H9 (cell line): ENCODE data around the gene DYTN. TPM values are rescaled to one million over a fixed set of nuclear protein-coding genes. Genes with fewer than 3 reads are reported as not detected.

Experiments
- DNase-seq: peaks from one replicate; pipeline ENCODE4 v3.0.0-alpha.2; 2017
- H2AFZ ChIP-seq: one replicate; pipeline ENCODE4 v1.6.1; 2013; ENCODE audit warnings: mild to moderate bottlenecking, low read length, control low read depth, moderate library complexity
- H2AK5ac ChIP-seq: 2 replicates; pipeline ENCODE4 v1.6.1; 2013; ENCODE audit warnings: low read length, control low read depth, mixed read lengths; ENCODE audit not compliant: insufficient read length
- H2BK120ac ChIP-seq: one replicate; pipeline ENCODE4 v1.6.1; 2013; ENCODE audit warnings: low read depth, mild to moderate bottlenecking, low read length, control low read depth, inconsistent platforms; ENCODE audit not compliant: poor library complexity, severe bottlenecking
- H2BK12ac ChIP-seq: 2 replicates; pipeline ENCODE4 v1.6.1; 2013; ENCODE audit warnings: low read length, control low read depth, mixed read lengths, low read depth; ENCODE audit not compliant: insufficient read length
- H2BK15ac ChIP-seq: 2 replicates; pipeline ENCODE4 v1.6.1; 2013; ENCODE audit warnings: low read depth, low read length, control low read depth
- H2BK20ac ChIP-seq: one replicate; pipeline ENCODE4 v1.6.1; 2013; ENCODE audit warnings: low read depth, mild to moderate bottlenecking, low read length, control low read depth, inconsistent platforms; ENCODE audit not compliant: poor library complexity, severe bottlenecking
- H2BK5ac ChIP-seq: 2 replicates; pipeline ENCODE4 v1.6.1; 2013; ENCODE audit warnings: low read length, control low read depth, mixed read lengths; ENCODE audit not compliant: insufficient read length
- H3K14ac ChIP-seq: 2 replicates; pipeline ENCODE4 v1.6.1; 2013; ENCODE audit warnings: low read length, control low read depth; ENCODE audit not compliant: insufficient read depth
- H3K18ac ChIP-seq: 2 replicates; pipeline ENCODE4 v1.6.1; 2013; ENCODE audit warnings: low read depth, mild to moderate bottlenecking, mixed read lengths, low read length, control low read depth; ENCODE audit not compliant: insufficient read length
- H3K23ac ChIP-seq: 2 replicates; pipeline ENCODE4 v1.6.1; 2013; ENCODE audit warnings: low read length, control low read depth, mixed read lengths, low read depth; ENCODE audit not compliant: insufficient read length
- H3K23me2 ChIP-seq: 2 replicates; pipeline ENCODE4 v1.6.1; 2013; ENCODE audit warnings: low read depth, mild to moderate bottlenecking, mixed read lengths, low read length, control low read depth; ENCODE audit not compliant: insufficient read length, poor library complexity, severe bottlenecking
- H3K27ac ChIP-seq: 2 replicates; pipeline ENCODE4 v1.5.1; 2013; ENCODE audit warnings: low read length, control low read depth, mixed read lengths, low read depth; ENCODE audit not compliant: insufficient read length
- H3K27me3 ChIP-seq: 2 replicates; pipeline ENCODE4 v1.6.1; 2013; ENCODE audit warnings: low read length, control low read depth, inconsistent platforms; ENCODE audit not compliant: insufficient read depth
- H3K4ac ChIP-seq: 2 replicates; pipeline ENCODE4 v1.6.1; 2013; ENCODE audit warnings: low read depth, mild to moderate bottlenecking, control low read depth, inconsistent platforms, low read length, moderate library complexity
- H3K4me1 ChIP-seq: 2 replicates; pipeline ENCODE4 v1.6.1; 2013; ENCODE audit warnings: low read length, control low read depth, inconsistent platforms; ENCODE audit not compliant: insufficient read depth
- H3K4me2 ChIP-seq: 2 replicates; pipeline ENCODE4 v1.6.1; 2013; ENCODE audit warnings: low read length, control low read depth, mixed read lengths; ENCODE audit not compliant: insufficient read length, insufficient read depth
- H3K56ac ChIP-seq: 2 replicates; pipeline ENCODE4 v1.6.1; 2013; ENCODE audit warnings: low read depth, mild to moderate bottlenecking, mixed read lengths, low read length, control low read depth; ENCODE audit not compliant: insufficient read length
- H3K79me1 ChIP-seq: 2 replicates; pipeline ENCODE4 v1.6.1; 2013; ENCODE audit warnings: low read depth, mild to moderate bottlenecking, moderate library complexity, low read length, control low read depth, inconsistent platforms; ENCODE audit not compliant: insufficient read depth, poor library complexity, severe bottlenecking
- H3K79me2 ChIP-seq: 2 replicates; pipeline ENCODE4 v1.6.1; 2013; ENCODE audit warnings: low read length, control low read depth, inconsistent platforms; ENCODE audit not compliant: insufficient read depth
- H3K9ac ChIP-seq: 2 replicates; pipeline ENCODE4 v1.6.1; 2013; ENCODE audit warnings: low read length, control low read depth, mixed read lengths; ENCODE audit not compliant: insufficient read length; ENCODE audit errors: extremely low read depth
- H3K9me3 ChIP-seq: one replicate; pipeline ENCODE4 v1.6.1; 2013; ENCODE audit warnings: low read depth, low read length, inconsistent platforms; ENCODE audit not compliant: control insufficient read depth
- H3T11ph ChIP-seq: one replicate; pipeline ENCODE4 v1.6.1; 2013; ENCODE audit warnings: mild to moderate bottlenecking, low read length, control low read depth, inconsistent platforms
- H4K20me1 ChIP-seq: one replicate; pipeline ENCODE4 v1.6.1; 2013; ENCODE audit not compliant: control insufficient read depth, insufficient read length, insufficient read depth
- H4K5ac ChIP-seq: 2 replicates; pipeline ENCODE4 v1.6.1; 2013; ENCODE audit warnings: low read depth, mild to moderate bottlenecking, mixed read lengths, low read length, control low read depth; ENCODE audit not compliant: insufficient read length
- H4K8ac ChIP-seq: replicated peaks from 2 replicates; pipeline ENCODE4 v1.6.1; 2013; ENCODE audit warnings: low read length, control low read depth, mixed read lengths, low read depth; ENCODE audit not compliant: insufficient read length
- H4K91ac ChIP-seq: 2 replicates; pipeline ENCODE4 v1.6.1; 2013; ENCODE audit warnings: low read depth, mild to moderate bottlenecking, moderate library complexity, mixed read lengths, low read length, control low read depth; ENCODE audit not compliant: insufficient read length
- H3K27ac Mint-ChIP-seq, 3 experiments: 2 replicates in 2 of 3; 3 replicates in 1 of 3; pipeline ENCODE4 v1.8.0; 2020 to 2021; ENCODE audit warnings: mixed read lengths in 3 of 3, mild to moderate bottlenecking in 1 of 3, moderate library complexity in 1 of 3
- H3K27me3 Mint-ChIP-seq: 2 replicates; pipeline ENCODE4 v1.8.0; 2021; ENCODE audit warnings: low read depth, mild to moderate bottlenecking, moderate library complexity, mixed read lengths
- H3K36me3 Mint-ChIP-seq, 3 experiments: 2 replicates in 2 of 3; 3 replicates in 1 of 3; pipeline ENCODE4 v1.8.0; 2020 to 2021; ENCODE audit warnings: low read depth in 3 of 3, mixed read lengths in 3 of 3; ENCODE audit not compliant: insufficient read depth in 1 of 3
- H3K4me1 Mint-ChIP-seq, 2 experiments: 2 replicates each; pipeline ENCODE4 v1.8.0; 2020; ENCODE audit warnings: mixed read lengths in 2 of 2
- H3K4me3 Mint-ChIP-seq, 2 experiments: 2 replicates in 1 of 2; 3 replicates in 1 of 2; pipeline ENCODE4 v1.8.0; 2020 to 2021; ENCODE audit warnings: mild to moderate bottlenecking in 2 of 2, mixed read lengths in 2 of 2, moderate library complexity in 1 of 2
- H3K9me3 Mint-ChIP-seq, 2 experiments: 2 replicates in 1 of 2; 3 replicates in 1 of 2; pipeline ENCODE4 v1.8.0; 2020; ENCODE audit warnings: mild to moderate bottlenecking in 2 of 2, mixed read lengths in 2 of 2, moderate library complexity in 1 of 2
- WGBS: extraction: QIAGEN DNeasy Blood & Tissue Kit; methylation state at CpG from one replicate; pipeline ENCODE4 v1.1.7; 2013; ENCODE audit warnings: missing lambda C conversion rate, low lambda C conversion rate, mixed read lengths; ENCODE audit not compliant: insufficient read length; ENCODE audit errors: extremely low coverage; 5-methylcytosine and 5-hydroxymethylcytosine counted together
- total RNA-seq: library from RNA; stranded (reverse); gene quantifications from 2 replicates; pipeline ENCODE4 v1.2.1, GENCODE V29; 2021
- TF ChIP-seq, protein P1 (sequence below): fragments of 200-600 bp; sonication (generic); conservative IDR thresholded peaks from 3 replicates; pipeline ENCODE4 v1.8.0; 2021; ENCODE audit warnings: antibody characterized with exemption, mild to moderate bottlenecking

The DYTN gene
- total RNA-seq, 1 experiment from 2014 or later: not detected

DNA sequence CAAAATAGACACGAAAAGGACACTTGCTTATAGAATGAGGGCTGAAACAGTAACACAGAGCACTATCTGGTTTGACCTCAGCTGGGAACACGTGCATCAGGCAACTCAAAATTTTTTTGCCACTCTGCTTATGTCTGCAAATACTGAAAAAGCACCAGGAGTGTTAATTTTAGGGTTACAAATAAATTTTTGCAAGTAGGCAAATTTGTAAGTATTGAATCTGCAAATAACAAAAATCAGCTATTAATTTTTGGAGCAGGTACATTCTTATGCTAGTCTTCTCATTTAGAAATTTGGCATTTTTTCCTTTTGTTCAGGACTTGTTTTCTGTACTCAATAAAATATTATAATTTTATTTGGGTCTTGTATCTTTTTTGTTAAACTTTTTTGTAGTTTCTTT is 29.7 kb downstream of the DYTN start:
- H3K18ac ChIP-seq: no peak overlapping the region
- no peaks in the 10 kb centered on the region for H3K79me1 ChIP-seq
- no peaks in the 10 kb centered on the region for H3K27me3 ChIP-seq
- H3K4ac ChIP-seq: no peak overlapping the region
- H3K4me3 Mint-ChIP-seq: no peak overlapping the region
- no peak overlapping the region for H3T11ph ChIP-seq
- no peak overlapping the region for H3K4me2 ChIP-seq
- H4K8ac ChIP-seq: no peak overlapping the region
- H2AFZ ChIP-seq: no peak overlapping the region
- H3K9me3 ChIP-seq: no peaks in the 10 kb centered on the region
- no peaks in the 10 kb centered on the region for H3K36me3 Mint-ChIP-seq
- no peak overlapping the region for H3K14ac ChIP-seq
- H3K4me1 Mint-ChIP-seq: no peaks in the 10 kb centered on the region
- no peaks in the 10 kb centered on the region for H3K9me3 Mint-ChIP-seq
- no peak overlapping the region for H2BK15ac ChIP-seq
- H2BK12ac ChIP-seq: no peak overlapping the region
- no peaks in the 10 kb centered on the region for H4K20me1 ChIP-seq
- no peak overlapping the region for H2BK20ac ChIP-seq
- H4K91ac ChIP-seq: no peak overlapping the region
- no peak overlapping the region for H2BK120ac ChIP-seq
- no peak for DNase-seq
- no peak overlapping the region for H3K27ac Mint-ChIP-seq
- WGBS: no CpG with 5 or more reads among the region's 2 CpGs
- H4K5ac ChIP-seq: no peak overlapping the region
- no peak overlapping the region for H3K56ac ChIP-seq
- H3K9ac ChIP-seq: no peak overlapping the region
- no peak overlapping the region for H3K27ac ChIP-seq
- TF ChIP-seq, protein P1, sequence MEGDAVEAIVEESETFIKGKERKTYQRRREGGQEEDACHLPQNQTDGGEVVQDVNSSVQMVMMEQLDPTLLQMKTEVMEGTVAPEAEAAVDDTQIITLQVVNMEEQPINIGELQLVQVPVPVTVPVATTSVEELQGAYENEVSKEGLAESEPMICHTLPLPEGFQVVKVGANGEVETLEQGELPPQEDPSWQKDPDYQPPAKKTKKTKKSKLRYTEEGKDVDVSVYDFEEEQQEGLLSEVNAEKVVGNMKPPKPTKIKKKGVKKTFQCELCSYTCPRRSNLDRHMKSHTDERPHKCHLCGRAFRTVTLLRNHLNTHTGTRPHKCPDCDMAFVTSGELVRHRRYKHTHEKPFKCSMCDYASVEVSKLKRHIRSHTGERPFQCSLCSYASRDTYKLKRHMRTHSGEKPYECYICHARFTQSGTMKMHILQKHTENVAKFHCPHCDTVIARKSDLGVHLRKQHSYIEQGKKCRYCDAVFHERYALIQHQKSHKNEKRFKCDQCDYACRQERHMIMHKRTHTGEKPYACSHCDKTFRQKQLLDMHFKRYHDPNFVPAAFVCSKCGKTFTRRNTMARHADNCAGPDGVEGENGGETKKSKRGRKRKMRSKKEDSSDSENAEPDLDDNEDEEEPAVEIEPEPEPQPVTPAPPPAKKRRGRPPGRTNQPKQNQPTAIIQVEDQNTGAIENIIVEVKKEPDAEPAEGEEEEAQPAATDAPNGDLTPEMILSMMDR: no peak
- H2AK5ac ChIP-seq: no peak overlapping the region
- no peaks in the 10 kb centered on the region for H3K23me2 ChIP-seq
- H3K4me1 ChIP-seq: no peaks in the 10 kb centered on the region
- no peak overlapping the region for H2BK5ac ChIP-seq
- H3K27me3 Mint-ChIP-seq: peaks cover 2% of the 10 kb centered on the region; the same call in 1 of the 2 replicates
- no peak overlapping the region for H3K23ac ChIP-seq
- no peaks in the 10 kb centered on the region for H3K79me2 ChIP-seq
